Fibroblast of lung (primary cell): ENCODE data around the gene ARSA.

ENCODE experiments used
- EZH2 ChIP-seq: IDR thresholded peaks from 2 replicates; pipeline ENCODE4 v1.5.1; 2012; ENCODE audit warnings: low read length, control low read depth, mild to moderate bottlenecking; ENCODE audit errors: missing control alignments
- TF ChIP-seq, protein P1 (sequence below), 2 donors: IDR thresholded peaks in 1 of 2; conservative IDR thresholded peaks in 1 of 2; 1 replicate in 1 of 2; 2 replicates in 1 of 2; pipeline ENCODE4 v1.5.1; 2011 to 2012; ENCODE audit warnings: low read length in 2 of 2, control low read depth in 1 of 2, inconsistent platforms in 1 of 2, low read depth in 1 of 2, mild to moderate bottlenecking in 1 of 2

- no peak for TF ChIP-seq EZH2
- TF ChIP-seq, protein P1, sequence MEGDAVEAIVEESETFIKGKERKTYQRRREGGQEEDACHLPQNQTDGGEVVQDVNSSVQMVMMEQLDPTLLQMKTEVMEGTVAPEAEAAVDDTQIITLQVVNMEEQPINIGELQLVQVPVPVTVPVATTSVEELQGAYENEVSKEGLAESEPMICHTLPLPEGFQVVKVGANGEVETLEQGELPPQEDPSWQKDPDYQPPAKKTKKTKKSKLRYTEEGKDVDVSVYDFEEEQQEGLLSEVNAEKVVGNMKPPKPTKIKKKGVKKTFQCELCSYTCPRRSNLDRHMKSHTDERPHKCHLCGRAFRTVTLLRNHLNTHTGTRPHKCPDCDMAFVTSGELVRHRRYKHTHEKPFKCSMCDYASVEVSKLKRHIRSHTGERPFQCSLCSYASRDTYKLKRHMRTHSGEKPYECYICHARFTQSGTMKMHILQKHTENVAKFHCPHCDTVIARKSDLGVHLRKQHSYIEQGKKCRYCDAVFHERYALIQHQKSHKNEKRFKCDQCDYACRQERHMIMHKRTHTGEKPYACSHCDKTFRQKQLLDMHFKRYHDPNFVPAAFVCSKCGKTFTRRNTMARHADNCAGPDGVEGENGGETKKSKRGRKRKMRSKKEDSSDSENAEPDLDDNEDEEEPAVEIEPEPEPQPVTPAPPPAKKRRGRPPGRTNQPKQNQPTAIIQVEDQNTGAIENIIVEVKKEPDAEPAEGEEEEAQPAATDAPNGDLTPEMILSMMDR (conservative IDR thresholded peaks at IDR 0.05 in 1 of 2, IDR thresholded peaks at IDR 0.05 in 1 of 2; ENCODE audit: low read depth in 1 of 2, low read length in 2 of 2) = no peak
Observed at GRCh38 chr22:50605002-50605612, 22.8 kb downstream of the ARSA start.
